Mesendoderm (in vitro differentiated cells): ENCODE results near the gene SELENOV.

Source experiments
- DNase-seq: peaks from one replicate; pipeline ENCODE4 v3.0.0; 2013
- H2AK5ac ChIP-seq: 2 replicates; pipeline ENCODE4 v1.6.1; 2013; ENCODE audit warnings: low read length, inconsistent platforms
- H2BK120ac ChIP-seq: 2 replicates; pipeline ENCODE4 v1.6.1; 2013; ENCODE audit warnings: low read depth, mild to moderate bottlenecking, low read length, moderate library complexity, mixed read lengths
- H2BK15ac ChIP-seq: replicated peaks from 2 replicates; pipeline ENCODE4 v1.6.1; 2013; ENCODE audit warnings: low read depth, mild to moderate bottlenecking, moderate library complexity
- H2BK5ac ChIP-seq: 2 replicates; pipeline ENCODE4 v1.6.1; 2013; ENCODE audit warnings: low read length, inconsistent platforms
- H3K18ac ChIP-seq: 2 replicates; pipeline ENCODE4 v1.6.1; 2013; ENCODE audit warnings: mild to moderate bottlenecking, low read length, mixed read lengths
- H3K23ac ChIP-seq: one replicate; pipeline ENCODE4 v1.6.1; 2013; ENCODE audit warnings: low read length
- H3K27ac ChIP-seq: 2 replicates; pipeline ENCODE4 v1.5.1; 2013; ENCODE audit warnings: low read depth, mild to moderate bottlenecking, inconsistent platforms, low read length, moderate library complexity
- H3K27me3 ChIP-seq: 2 replicates; pipeline ENCODE4 v1.6.1; 2013; ENCODE audit warnings: low read length, control low read depth, mild to moderate bottlenecking, inconsistent platforms; ENCODE audit not compliant: insufficient read depth, poor library complexity
- H3K36me3 ChIP-seq: 2 replicates; pipeline ENCODE4 v1.6.1; 2013; ENCODE audit warnings: low read length, inconsistent platforms; ENCODE audit not compliant: control insufficient read depth, insufficient read depth
- H3K4ac ChIP-seq: one replicate; pipeline ENCODE4 v1.6.1; 2013; ENCODE audit warnings: low read depth, mild to moderate bottlenecking, low read length, moderate library complexity
- H3K4me1 ChIP-seq: 2 replicates; pipeline ENCODE4 v1.6.1; 2013; ENCODE audit warnings: low read depth, low read length, inconsistent platforms; ENCODE audit not compliant: control insufficient read depth
- H3K4me2 ChIP-seq: 2 replicates; pipeline ENCODE4 v1.6.1; 2013; ENCODE audit warnings: low read length
- H3K4me3 ChIP-seq: 2 replicates; pipeline ENCODE4 v1.5.1; 2013; ENCODE audit warnings: mild to moderate bottlenecking, low read length
- H3K56ac ChIP-seq: one replicate; pipeline ENCODE4 v1.6.1; 2013; ENCODE audit warnings: low read length
- H3K79me1 ChIP-seq: 2 replicates; pipeline ENCODE4 v1.6.1; 2013; ENCODE audit warnings: low read length, inconsistent platforms
- H3K79me2 ChIP-seq: 2 replicates; pipeline ENCODE4 v1.6.1; 2013; ENCODE audit warnings: mild to moderate bottlenecking, low read length; ENCODE audit not compliant: control insufficient read depth, insufficient read depth
- H3K9ac ChIP-seq: 2 replicates; pipeline ENCODE4 v1.6.1; 2013; ENCODE audit warnings: low read length, inconsistent platforms
- H4K5ac ChIP-seq: one replicate; pipeline ENCODE4 v1.6.1; 2013; ENCODE audit warnings: low read length
- H4K8ac ChIP-seq: one replicate; pipeline ENCODE4 v1.6.1; 2013; ENCODE audit warnings: low read depth, mild to moderate bottlenecking, control low read depth, low read length, moderate library complexity
- WGBS: extraction: QIAGEN DNeasy Blood & Tissue Kit; methylation state at CpG from one replicate; pipeline ENCODE4 v1.1.7; 2013; ENCODE audit warnings: low lambda C conversion rate, missing lambda C conversion rate; ENCODE audit not compliant: insufficient coverage; ENCODE audit errors: extremely low coverage; 5-methylcytosine and 5-hydroxymethylcytosine counted together

Gene SELENOV

DNA sequence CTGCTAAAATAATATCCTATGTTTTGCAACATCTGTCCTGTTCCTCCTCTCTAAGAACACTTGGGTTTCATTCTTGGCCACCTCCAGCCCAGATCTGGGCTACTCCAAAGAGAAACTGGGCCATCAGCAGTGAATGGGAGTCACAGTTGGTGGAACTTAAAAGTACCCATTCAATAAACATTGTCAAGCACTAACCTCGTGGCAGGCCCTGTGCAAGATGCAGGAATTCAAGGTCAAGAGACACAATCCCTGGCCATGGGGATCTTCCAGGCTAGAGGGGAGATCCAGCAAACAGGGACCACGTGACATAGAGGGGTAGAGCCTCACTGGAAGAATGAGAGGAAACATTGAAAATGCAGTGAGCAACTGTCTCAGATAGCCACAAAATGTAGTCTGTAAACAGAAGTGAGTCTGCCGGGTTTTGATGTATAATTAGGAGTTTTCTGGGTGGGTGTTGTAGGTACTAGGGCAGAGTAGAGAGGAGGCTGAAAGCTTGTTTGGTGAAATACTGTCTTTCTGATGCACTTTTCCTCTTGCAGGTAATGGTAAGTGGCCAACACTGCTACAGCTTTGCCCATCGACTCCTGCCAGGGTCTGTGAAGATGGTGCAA lies 39.9 kb downstream of the SELENOV start:
- Histone ChIP-seq H2AK5ac (no peak overlapping the region), H3K79me1 (no peaks in the 10 kb centered on the region), H3K4ac (no peak overlapping the region), H3K9ac (no peak overlapping the region), H3K36me3 (no peaks in the 10 kb centered on the region), H2BK15ac (no peak overlapping the region), H3K27me3 (no peaks in the 10 kb centered on the region), H4K8ac (no peak overlapping the region), H3K18ac (no peak overlapping the region), H4K5ac (no peak overlapping the region), H3K4me3 (no peak overlapping the region), H3K4me2 (no peak overlapping the region), H2BK5ac (no peak overlapping the region), H3K23ac (no peak overlapping the region), H3K79me2 (no peaks in the 10 kb centered on the region), H3K27ac (no peak overlapping the region), H3K4me1 (no peaks in the 10 kb centered on the region), H2BK120ac (no peak overlapping the region), H3K56ac (no peak overlapping the region)
- no CpG with 5 or more reads among the region's 4 CpGs for WGBS
- no peak for DNase-seq

DNA sequence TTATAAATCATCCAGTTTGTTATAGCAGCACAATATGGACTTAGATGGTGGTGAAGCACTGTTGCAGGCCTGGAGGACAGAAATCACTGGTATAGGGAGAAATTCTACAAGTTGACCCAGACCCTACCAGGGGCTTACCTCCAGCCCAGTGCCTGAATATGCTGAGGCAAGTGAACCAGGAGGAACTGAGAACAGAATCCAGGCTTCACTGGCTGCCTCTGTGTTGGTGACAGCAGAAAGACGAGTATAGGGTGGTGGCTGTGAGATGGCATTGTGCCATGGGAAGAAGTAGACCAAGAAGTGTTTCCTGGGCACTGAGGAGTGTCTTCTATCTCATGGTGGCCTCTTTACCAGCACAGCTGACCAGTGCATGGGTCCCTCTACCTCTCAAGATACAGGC lies 40.9 kb downstream of the SELENOV start:
- H3K56ac ChIP-seq: no peak overlapping the region

DNA sequence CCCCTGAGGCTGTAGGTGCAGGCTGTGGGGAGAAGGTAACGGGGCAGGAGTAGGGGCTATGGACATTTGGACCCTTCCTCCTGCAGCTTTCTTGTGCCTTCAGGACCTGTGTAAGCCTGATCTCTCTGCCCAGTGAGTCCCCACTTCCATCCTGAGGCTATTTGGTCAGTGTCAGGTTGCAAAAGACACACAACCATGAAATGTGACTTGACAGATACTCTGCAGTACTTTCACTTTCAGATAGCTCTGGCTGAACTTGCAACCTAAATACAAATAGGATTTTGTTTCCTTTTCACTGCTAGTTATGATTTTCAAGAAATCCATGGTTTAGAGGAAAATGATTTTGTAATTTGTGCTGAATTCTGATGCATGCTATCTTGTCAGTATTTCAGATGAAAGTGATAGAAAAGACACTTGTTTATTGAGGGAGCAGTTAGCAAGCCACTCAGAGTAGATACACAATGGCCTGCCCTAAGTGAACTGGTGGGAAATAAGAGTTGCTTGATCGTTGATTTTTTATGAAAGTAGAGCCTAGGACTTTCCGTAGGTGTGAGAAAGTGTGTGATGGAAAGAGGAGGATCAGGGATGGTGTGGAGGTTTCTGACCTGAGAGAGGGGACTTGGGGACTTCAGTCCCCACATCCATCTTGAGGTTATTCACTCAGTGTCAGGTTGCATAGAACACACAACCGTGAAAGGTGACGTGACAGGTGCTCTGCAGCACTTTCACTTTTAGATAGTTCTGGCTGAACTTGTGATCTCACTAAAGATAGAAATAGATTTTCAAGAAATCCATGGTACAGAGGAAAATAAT lies 43.1 kb downstream of the SELENOV start:
- H2BK120ac ChIP-seq: no peak overlapping the region
- H3K27me3 ChIP-seq: no peaks in the 10 kb centered on the region
- no peak overlapping the region for H3K4me3 ChIP-seq
- H2AK5ac ChIP-seq: no peak overlapping the region
- no peaks in the 10 kb centered on the region for H3K79me2 ChIP-seq
- H3K56ac ChIP-seq: no peak overlapping the region
- H3K18ac ChIP-seq: no peak overlapping the region
- DNase-seq: no peak
- H4K5ac ChIP-seq: no peak overlapping the region
- H3K4ac ChIP-seq: no peak overlapping the region
- H3K9ac ChIP-seq: no peak overlapping the region
- no peak overlapping the region for H3K27ac ChIP-seq
- no peaks in the 10 kb centered on the region for H3K79me1 ChIP-seq
- no peak overlapping the region for H3K23ac ChIP-seq
- no peaks in the 10 kb centered on the region for H3K4me1 ChIP-seq
- H2BK5ac ChIP-seq: no peak overlapping the region
- no peak overlapping the region for H2BK15ac ChIP-seq
- H3K4me2 ChIP-seq: no peak overlapping the region
- no peaks in the 10 kb centered on the region for H3K36me3 ChIP-seq
- no peak overlapping the region for H4K8ac ChIP-seq
- WGBS: 100% methylated on average over 2 of the region's 5 CpGs

More for the DNA sequence above, 40.9 kb downstream of the SELENOV start:
- Histone ChIP-seq H3K79me1 (no peaks in the 10 kb centered on the region), H3K27me3 (no peaks in the 10 kb centered on the region), H3K4me3 (no peak overlapping the region), H4K8ac (no peak overlapping the region), H2BK5ac (no peak overlapping the region), H2BK120ac (no peak overlapping the region), H2BK15ac (no peak overlapping the region), H3K23ac (no peak overlapping the region), H3K79me2 (no peaks in the 10 kb centered on the region), H2AK5ac (no peak overlapping the region), H3K4ac (no peak overlapping the region), H3K9ac (no peak overlapping the region), H3K4me1 (no peaks in the 10 kb centered on the region), H3K27ac (no peak overlapping the region), H4K5ac (no peak overlapping the region), H3K18ac (no peak overlapping the region), H3K36me3 (no peaks in the 10 kb centered on the region), H3K4me2 (no peak overlapping the region)
- WGBS: no CpG with 5 or more reads among the region's 1 CpG
- no peak for DNase-seq

DNA sequence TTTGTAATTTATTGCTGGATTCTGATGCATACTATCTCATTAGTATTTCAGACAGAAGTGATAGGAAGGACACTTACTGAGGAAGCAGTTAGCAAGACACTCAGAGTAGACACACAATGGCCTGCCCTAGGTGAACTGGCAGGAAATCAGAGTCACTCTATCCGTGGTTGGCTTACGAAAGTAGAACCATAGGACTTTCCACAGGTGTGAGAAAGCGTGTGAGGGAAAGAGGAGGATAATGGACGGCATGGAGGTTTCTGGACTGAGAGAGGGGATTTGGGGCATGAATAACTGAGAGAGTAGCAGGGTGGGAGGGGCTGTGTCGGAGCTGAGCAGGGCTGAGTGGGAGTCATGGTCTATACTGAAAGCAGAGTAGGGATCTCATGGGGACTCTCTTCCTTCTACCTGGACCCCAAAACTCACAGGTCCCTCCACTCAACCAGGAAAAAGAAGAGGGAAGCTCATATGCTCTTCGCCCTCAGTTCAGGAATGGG lies 43.7 kb downstream of the SELENOV start:
- no peaks in the 10 kb centered on the region for H3K27me3 ChIP-seq
- no peaks in the 10 kb centered on the region for H3K4me1 ChIP-seq
- no peak overlapping the region for H2BK5ac ChIP-seq
- DNase-seq: no peak
- no peaks in the 10 kb centered on the region for H3K36me3 ChIP-seq
- H3K4ac ChIP-seq: no peak overlapping the region
- H2BK15ac ChIP-seq: no peak overlapping the region
- no CpG with 5 or more reads among the region's 6 CpGs for WGBS
- no peak overlapping the region for H3K18ac ChIP-seq
- H3K56ac ChIP-seq: no peak overlapping the region
- no peak overlapping the region for H3K4me2 ChIP-seq
- H4K5ac ChIP-seq: no peak overlapping the region
- no peaks in the 10 kb centered on the region for H3K79me1 ChIP-seq
- H2BK120ac ChIP-seq: no peak overlapping the region
- no peak overlapping the region for H4K8ac ChIP-seq
- no peak overlapping the region for H2AK5ac ChIP-seq
- H3K79me2 ChIP-seq: no peaks in the 10 kb centered on the region
- no peak overlapping the region for H3K9ac ChIP-seq
- no peak overlapping the region for H3K27ac ChIP-seq
- no peak overlapping the region for H3K23ac ChIP-seq
- no peak overlapping the region for H3K4me3 ChIP-seq

DNA sequence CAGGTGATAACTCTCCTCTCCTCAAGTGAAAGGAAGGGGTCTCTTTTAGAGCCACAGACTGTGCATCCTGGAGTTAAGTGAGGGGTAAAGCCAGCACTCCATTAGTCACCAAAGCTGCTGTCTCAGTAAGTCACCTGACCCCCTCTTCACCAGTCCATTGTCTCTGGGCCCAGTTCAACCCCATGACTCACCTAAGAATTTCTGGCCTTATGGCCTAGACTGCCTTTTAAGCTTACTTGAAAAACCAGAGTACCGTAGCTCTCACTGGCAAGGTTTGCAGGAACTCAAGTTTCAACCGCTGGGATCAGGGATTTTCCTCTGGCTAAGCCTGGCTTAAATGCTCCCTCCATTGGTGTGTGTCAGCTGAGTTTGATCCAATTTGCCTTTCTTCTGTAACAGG lies 48.5 kb downstream of the SELENOV start:
- Histone ChIP-seq H3K4me2 (no peak overlapping the region), H2BK120ac (no peak overlapping the region), H4K8ac (no peak overlapping the region), H3K27me3 (no peaks in the 10 kb centered on the region), H3K79me2 (no peaks in the 10 kb centered on the region), H3K9ac (no peak overlapping the region), H4K5ac (no peak overlapping the region), H2BK5ac (no peak overlapping the region), H2AK5ac (no peak overlapping the region), H3K18ac (no peak overlapping the region), H2BK15ac (no peak overlapping the region), H3K4me3 (no peak overlapping the region), H3K79me1 (no peaks in the 10 kb centered on the region), H3K56ac (no peak overlapping the region), H3K36me3 (no peaks in the 10 kb centered on the region), H3K4ac (no peak overlapping the region), H3K4me1 (no peaks in the 10 kb centered on the region), H3K27ac (no peak overlapping the region), H3K23ac (no peak overlapping the region)
- no CpG with 5 or more reads among the region's 2 CpGs for WGBS
- DNase-seq: peak; percentile 49
